HG03097 (cell line): ENCODE results near the gene LCN10.
"Not testable (repeated sequence)": the region's sequence is repeated elsewhere in the genome, so short reads cannot be mapped to it uniquely, and the experiment has no call there.

Experiments
- ATAC-seq: cut with Tn5 transposase; IDR thresholded peaks from one replicate; pipeline ENCODE4 v1.9.1; 2021; ENCODE audit not compliant: unreplicated experiment, low FRiP score

LCN10 gene

DNA sequence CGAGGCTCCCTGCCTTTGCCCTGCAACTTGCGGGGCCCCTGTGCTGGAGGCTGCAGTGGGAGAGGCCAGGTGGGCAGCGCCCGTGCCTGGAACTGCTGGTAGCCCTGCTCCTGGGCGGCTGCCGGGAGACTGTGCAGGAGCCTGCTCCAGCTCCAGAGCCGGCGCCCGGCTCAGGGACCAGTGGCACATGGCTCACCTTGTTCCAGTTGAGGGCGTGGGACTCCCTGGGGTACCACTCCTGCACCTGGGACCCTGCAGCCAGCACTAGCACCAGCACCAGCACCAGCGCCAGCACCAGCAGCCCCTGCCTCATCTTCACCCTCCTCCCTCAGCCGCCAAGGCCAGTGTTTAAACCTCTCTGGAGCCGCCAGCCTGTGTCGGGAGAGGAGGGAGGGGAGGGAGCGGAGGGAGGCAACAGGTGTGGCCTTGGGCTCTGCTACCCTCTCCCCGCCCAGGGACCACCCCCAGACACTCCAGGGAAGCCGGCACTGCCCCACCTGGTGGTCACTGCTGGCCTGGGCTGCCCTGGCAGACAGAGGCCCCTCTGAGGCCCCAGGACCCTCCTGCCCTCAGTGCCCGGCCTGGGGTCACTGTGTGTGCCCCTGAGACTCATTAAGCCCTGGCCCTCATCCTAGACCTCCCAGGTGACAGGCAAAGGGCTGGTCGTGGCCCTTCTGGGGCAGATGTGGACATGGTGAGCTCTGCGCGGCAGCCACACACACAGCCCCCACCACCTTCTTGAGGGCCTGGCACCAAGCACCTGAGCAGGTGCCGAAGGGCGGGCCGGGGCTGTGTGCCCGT, at the start of gene LCN10:
TSS of gene LCN10 (minus strand) at position 350 of the 801 bp plus-strand sequence. CDS start at position 313, 37 bp downstream.
- ATAC-seq: no peak

GRCh38 chr9:136791516-136792276, 49.0 kb upstream of the LCN10 start:
- no peak for ATAC-seq

GRCh38 chr9:136790640-136791515, 48.1 kb upstream of the LCN10 start, which contains the start of gene TMEM141:
TMEM141 (plus strand) TSS chr9:136791344; CDS start chr9:136791371, 27 bp downstream.
- ATAC-seq: peak; percentile 82

DNA sequence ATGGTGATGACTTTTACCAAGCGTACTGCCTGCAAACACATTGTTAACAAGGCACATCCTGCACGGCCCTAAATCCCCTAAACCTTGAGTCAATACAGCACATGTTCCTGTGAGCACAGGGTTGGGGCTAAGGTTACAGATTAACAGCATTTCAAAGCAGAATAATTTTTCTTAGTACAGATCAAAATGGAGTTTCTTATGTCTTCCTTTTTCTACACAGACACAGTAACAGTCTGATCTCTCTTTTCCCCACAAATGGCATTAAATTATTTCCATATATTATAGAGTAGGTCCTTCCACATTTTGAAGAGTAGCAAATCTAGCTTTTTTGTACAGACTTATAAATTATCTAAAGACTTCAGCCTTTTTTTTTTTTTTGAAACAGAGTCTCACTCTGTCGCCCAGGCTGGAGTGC, 46.8 kb upstream of the LCN10 start:
- ATAC-seq: no peak

DNA sequence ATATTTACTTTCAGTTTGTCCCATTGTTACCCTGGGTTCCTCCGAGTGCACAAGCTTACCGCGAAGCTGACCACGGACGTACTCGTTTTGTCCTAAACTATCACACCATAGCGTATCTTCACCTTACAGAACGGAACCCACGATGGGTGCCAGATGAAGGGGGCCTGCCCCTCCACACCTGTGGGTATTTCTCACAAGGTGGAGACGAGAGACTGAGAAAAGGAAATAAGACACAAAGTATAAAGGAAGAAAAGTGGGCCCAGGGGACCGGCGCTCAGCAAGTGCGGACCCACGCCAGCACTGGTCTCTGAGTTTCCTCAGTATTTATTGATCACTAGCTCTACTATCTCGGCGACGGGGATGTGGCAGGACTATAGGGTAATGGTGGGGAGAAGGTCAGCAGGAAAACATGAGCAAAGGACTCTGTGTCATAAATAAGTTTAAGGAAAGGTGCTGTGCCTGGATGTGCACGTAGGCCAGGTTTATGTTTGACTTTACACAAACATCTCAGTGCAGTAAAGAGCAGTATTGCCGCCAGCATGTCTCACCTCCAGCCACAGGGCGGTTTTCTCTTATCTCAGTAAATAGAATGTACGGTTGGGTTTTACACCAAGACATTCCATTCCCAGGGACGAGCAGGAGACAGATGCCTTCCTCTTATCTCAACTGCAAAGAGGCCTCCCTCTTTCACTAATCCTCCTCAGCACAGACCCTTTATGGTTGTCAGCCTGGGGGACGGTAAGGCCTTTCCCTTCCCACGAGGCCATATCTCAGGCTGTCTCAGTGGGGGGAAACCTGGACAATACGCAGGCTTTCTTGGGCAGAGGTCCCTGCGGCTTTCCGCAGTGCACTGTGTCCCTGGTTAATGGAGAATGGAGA, 46.1 kb upstream of the LCN10 start:
- not testable (repeated sequence) for ATAC-seq

GRCh38 chr9:136787690-136788400, 45.1 kb upstream of the LCN10 start:
- no peak for ATAC-seq

DNA sequence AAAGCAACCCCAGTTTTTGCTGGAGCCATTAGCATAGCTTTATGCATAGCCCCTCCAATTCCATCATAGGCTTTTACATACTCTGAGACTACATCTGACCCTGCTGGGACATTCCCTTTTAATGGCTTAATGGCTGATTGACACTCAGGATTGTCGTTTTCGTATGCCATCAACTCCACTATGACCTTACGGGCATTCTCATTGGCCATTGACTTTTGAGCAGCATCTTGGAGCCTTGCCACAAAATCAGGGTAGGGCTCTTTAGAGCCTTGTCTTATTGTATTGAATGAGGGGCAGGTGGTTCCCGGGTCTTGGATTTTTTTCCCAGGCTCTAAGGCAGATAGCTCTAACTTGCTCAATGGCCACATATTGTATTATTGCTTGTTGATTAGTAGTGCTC, 44.2 kb upstream of the LCN10 start:
- not testable (repeated sequence) for ATAC-seq

DNA sequence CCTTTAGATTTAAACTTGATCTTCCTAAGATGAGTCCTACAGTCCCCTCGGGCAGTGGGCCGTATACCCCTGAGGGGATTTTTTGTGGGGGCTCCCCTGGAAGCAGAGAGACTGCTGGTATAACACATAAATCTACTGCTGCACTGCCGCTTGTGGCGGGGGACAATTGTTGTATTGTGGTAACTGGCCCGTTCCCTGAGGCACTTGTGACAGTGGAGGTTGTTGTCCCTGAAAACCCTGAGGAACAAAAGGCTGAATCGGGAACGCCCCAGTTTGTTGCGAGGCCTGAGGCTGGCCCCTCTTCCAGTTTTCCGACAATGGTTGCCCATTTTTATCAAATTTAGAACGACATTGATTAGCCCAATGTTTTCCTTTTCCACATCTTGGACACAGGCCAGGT, 43.7 kb upstream of the LCN10 start:
- ATAC-seq: no peak

DNA sequence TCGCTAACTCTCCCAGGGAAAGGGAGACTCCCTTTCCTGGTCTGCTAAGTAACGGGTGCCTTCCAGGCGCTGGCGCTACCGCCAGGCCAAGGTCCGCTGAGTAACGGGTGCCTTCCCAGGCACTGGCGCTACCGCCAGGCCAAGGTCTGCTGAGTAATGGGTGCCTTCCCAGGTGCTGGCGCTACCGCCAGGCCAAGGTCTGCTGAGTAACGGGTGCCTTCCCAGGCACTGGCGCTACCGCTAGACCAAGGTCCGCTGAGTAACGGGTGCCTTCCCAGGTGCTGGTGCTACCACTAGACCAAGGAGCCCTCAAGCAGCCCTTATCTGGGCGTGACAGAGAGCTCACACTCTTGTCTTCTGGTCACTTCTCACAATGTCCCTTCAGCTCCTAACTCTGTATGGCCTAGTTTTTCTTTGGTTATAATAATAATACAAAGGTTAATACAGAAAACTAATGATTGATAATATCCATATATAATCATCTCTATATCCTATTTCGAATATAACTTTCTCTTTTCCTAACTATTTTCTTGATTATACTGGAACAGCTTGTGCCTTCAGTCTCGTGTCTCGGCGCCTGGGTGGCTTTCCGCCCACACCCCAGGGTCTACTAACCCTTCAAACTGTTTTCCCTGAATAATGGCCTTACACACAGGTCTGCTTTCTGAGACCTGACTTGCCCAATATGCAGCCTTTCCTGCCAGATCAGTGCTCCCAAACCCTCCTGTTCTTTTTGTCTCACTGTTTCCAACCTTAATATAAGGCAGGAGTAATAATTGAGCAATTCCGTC, 43.0 kb upstream of the LCN10 start:
- ATAC-seq: not testable (repeated sequence)

DNA sequence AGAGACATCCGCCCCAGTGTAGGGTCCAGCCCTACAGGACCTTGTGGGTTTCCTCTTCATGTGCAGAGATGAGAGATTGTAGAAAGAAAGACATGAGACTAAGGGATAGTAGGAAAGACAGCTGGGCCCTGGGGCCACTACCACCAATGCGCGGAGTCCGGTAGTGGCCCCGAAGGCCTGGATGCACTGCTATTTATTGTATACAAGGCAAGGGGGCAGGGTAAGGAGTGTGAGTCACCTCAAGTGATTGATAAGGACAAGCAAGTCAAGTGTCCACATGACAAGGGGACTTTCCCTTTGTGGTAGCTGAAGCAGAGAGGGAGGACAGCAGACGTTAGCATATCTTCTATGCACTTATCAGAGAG, 42.2 kb upstream of the LCN10 start:
- ATAC-seq: no peak

DNA sequence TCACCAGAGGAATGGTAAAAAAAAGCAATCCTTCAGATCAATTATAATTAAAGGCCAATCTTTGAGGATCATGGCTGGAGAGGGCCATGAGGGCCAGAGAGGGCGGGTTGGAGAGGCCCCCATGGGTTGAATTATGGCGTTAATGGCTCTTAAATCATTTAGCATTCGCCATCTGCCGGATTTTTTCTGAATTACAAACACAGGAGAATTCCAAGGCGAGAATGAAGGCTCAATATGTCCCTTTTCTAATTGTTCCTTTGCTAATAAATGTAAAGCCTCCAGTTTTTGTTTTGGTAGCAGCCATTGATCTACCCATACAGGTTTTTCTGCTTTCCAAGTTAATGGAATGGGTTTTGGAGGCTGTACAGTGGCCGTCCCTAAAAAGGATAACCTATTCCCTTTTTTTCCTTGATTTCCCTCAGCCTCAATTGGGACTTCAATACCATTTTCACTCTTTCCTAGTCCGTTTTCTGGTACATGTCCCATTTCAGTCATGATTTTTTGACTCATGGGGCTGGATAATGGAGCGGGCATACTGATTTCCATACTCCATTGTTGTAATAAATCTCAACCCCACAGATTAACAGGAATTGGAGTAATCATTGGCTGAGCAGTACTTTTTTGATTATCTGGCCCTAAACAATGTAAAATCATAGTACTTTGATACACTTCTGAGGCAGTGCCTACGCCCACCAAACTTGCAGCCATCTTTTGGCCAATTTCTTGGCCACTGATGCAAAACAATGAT, 41.7 kb upstream of the LCN10 start:
- ATAC-seq: no peak

GRCh38 chr9:136782452-136782851, 39.7 kb upstream of the LCN10 start:
- no peak for ATAC-seq

DNA sequence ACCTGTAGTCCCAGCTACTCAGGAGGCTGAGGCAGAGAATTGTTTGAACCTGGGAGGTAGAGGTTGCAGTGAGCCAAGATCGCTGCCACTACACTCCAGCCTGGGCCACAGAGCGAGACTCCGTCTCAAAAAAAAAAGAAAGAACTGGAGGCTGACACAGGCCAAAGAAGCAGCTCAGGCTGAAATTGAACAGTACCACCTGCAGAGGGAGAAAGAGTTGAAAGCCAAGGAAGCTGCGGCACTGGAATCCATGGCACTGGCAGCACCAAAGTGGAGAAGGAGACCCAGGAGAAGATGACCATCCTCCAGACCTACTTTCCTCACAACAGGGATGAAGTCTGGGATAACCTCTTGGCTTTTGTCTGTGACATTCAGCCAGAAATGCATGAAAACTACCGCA, 37.1 kb upstream of the LCN10 start:
- no peak for ATAC-seq

GRCh38 chr9:136777359-136777758, 34.6 kb upstream of the LCN10 start:
- ATAC-seq: no peak

- ATAC-seq: no peak
These were observed 34.2 kb upstream of the LCN10 start for GRCh38 chr9:136776947-136777346.

- ATAC-seq: no peak
These were observed 32.5 kb upstream of the LCN10 start for GRCh38 chr9:136775191-136775590.

DNA sequence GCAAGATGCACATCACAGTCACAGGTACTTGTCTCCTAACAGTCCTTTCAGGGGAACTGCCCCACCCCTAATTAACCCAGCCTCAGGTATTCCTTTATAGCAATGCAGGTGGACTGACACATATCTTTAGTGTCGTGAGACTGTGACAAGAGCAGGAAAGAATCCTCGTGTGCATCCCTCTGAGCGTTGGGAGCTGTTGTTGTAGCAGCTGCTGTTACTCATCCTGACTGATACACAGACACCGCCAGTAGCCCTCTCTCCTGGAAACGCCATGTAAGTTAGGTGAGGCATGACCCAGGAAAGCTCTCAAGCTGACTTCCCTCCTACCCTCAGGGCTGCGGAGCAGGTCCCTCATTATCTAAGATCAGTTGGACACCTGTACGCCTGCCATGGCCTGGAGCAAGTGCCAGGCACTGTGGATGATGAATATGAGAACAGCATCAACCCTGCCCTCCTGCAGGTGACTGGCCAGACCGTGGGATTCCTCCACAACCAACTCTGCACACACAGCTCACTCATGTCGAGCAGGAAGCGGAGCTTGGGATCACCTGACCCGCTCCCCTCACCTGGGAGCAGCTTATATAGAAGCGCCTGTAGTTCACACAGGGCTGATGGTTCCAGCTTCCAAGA, 31.8 kb upstream of the LCN10 start:
- ATAC-seq: no peak
